ENCODE results near the gene XG. TPM values are rescaled to one million over a fixed set of nuclear protein-coding genes. Genes with fewer than 3 reads are reported as not detected.
"Not testable (repeated sequence)": the region's sequence is repeated elsewhere in the genome, so short reads cannot be mapped to it uniquely, and the experiment has no call there.

The XG gene
- total and polyA plus RNA-seq, 2 of the 8 experiments (the other 6 are each of a cell fraction or from before 2014, with no cell fraction given) = 0.33 to 0.78 TPM

DNA sequence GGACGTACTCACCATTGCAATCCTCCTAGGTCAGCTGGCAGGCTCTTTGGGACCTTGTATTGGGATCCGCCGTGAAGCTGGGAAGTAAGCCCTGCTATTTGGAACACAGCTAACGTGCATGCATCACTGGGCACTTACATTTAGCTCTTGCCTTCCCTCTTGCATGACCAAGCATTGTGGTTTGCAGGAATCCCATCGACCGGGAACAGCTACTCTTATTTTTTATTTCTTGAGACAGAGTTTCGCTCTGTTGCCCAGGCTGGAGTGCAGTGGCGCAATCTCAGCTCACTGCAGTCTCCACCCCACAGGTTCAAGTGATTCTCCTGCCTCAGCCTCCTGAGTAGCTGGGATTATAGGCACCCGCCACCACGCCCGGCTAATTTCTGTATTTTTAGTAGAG, 24.6 kb upstream of the XG start:
- H3K9me3 ChIP-seq (ENCODE audit: insufficient read depth in 2 of 2, low read depth in 1 of 2, low read length in 1 of 2); H3K4me2 ChIP-seq (ENCODE audit: insufficient read depth in 1 of 2, low read depth in 2 of 2, low read length in 2 of 2); H2AFZ ChIP-seq (ENCODE audit: low read length); H3K4me3 ChIP-seq (ENCODE audit: extremely low read depth in 1 of 4, insufficient read depth in 2 of 4, low read depth in 3 of 4, low read length in 4 of 4); H2BK5ac ChIP-seq (ENCODE audit: low read depth, low read length); CTCF ChIA-PET (ENCODE audit: partially characterized antibody); H4K91ac ChIP-seq (replicated peaks; ENCODE audit: insufficient read length, low read length); H3K56ac ChIP-seq (replicated peaks; ENCODE audit: insufficient read length, low read depth, low read length); H2BK15ac ChIP-seq (ENCODE audit: low read length); H4K5ac ChIP-seq (ENCODE audit: insufficient read length, low read depth, low read length); H3K27me3 ChIP-seq (replicated peaks in 1 of 4; ENCODE audit: control insufficient read depth in 3 of 4, extremely low read depth in 1 of 4, insufficient read depth in 3 of 4, low read length in 3 of 4); POLR2A ChIA-PET (ENCODE audit: partially characterized antibody); H4K8ac ChIP-seq (ENCODE audit: extremely low read depth, insufficient read depth, low read length); H3K27ac ChIP-seq (ENCODE audit: low read depth, low read length); H3K4ac ChIP-seq (replicated peaks; ENCODE audit: insufficient read length, low read depth, low read length); H3K79me1 ChIP-seq (ENCODE audit: low read depth, low read length); H2BK20ac ChIP-seq (ENCODE audit: low read length); H2BK12ac ChIP-seq (ENCODE audit: low read depth, low read length); H3K79me2 ChIP-seq (ENCODE audit: control insufficient read depth in 1 of 2, insufficient read depth in 2 of 2, low read length in 2 of 2); H3K23ac ChIP-seq (ENCODE audit: insufficient read length); H4K20me1 ChIP-seq (replicated peaks in 1 of 2; ENCODE audit: control insufficient read depth in 1 of 2, insufficient read depth in 2 of 2, low read length in 2 of 2); FAIRE-seq; H3K18ac ChIP-seq (ENCODE audit: extremely low read depth, low read length); H3K4me1 ChIP-seq (replicated peaks in 1 of 4; ENCODE audit: control insufficient read depth in 3 of 4, insufficient read depth in 4 of 4, low read length in 3 of 4); H3K14ac ChIP-seq (ENCODE audit: insufficient read length); H2AK5ac ChIP-seq (ENCODE audit: low read depth, low read length); DNase-seq (ENCODE audit: low read depth in 1 of 2, low spot score in 2 of 2); H3K23me2 ChIP-seq (ENCODE audit: low read depth, low read length); H3K9ac ChIP-seq (replicated peaks in 1 of 4; ENCODE audit: extremely low read depth in 1 of 4, low read depth in 3 of 4, low read length in 3 of 4); H2BK120ac ChIP-seq (replicated peaks; ENCODE audit: low read depth, low read length): not testable (repeated sequence)
- WGBS, 2 experiments (ENCODE audit: extremely low coverage in 1 of 2, insufficient coverage in 1 of 2, insufficient read length in 1 of 2, insufficient replicate concordance in 2 of 2, low coverage in 1 of 2, low lambda C conversion rate in 2 of 2, missing lambda C conversion rate in 1 of 2) = 94% methylated on average over 9 of the region's 11 CpGs; no CpG with 5 or more reads in 1 of the 2 experiments
- peaks cover 3 to 11% (median 6%) of the 10 kb centered on the region in 4 experiments; a peak in 4 of 8 replicates for H3K36me3 ChIP-seq (ENCODE audit: control insufficient read depth in 2 of 4, insufficient read depth in 4 of 4, low read length in 3 of 4)
